OCI-LY3 (cell line): Measurements from ENCODE around the gene EPN2.

Source experiments
- CTCF ChIP-seq: fragments of 200-600, 300-600 bp; sonication (generic); IDR thresholded peaks from 2 replicates; pipeline ENCODE4 v1.5.1; 2014; ENCODE audit warnings: antibody characterized with exemption, low read length, low read depth
- EZH2phosphoT487 ChIP-seq: fragments of 200-600 bp; shearing (Covaris generic); IDR thresholded peaks from 2 replicates; pipeline ENCODE4 v1.6.1; 2018; ENCODE audit warnings: antibody characterized with exemption, mixed run types, low read depth

GRCh38 chr17:19260958-19261357 lies 23.8 kb downstream of the EPN2 start:
- no peak for TF ChIP-seq CTCF
- no peak for TF ChIP-seq EZH2phosphoT487
